Thymus (tissue), 11 donors: ENCODE results near the gene RAB8B. TPM values are rescaled to one million over a fixed set of nuclear protein-coding genes. Genes with fewer than 3 reads are reported as not detected.

ENCODE experiments used
- DNase-seq, 9 donors: peaks; one replicate each; pipeline ENCODE4 v3.0.0-alpha.2; 2013; ENCODE audit warnings: low spot score in 9 of 9, low read depth in 6 of 9, missing footprints in 1 of 9
- H3K27ac ChIP-seq, 2 donors: one replicate each; pipeline ENCODE4 v1.5.1; 2013; ENCODE audit warnings: control low read depth in 1 of 2, low read depth in 1 of 2, low read length in 1 of 2, mild to moderate bottlenecking in 1 of 2, moderate library complexity in 1 of 2
- H3K27me3 ChIP-seq, 2 donors: one replicate each; pipeline ENCODE4 v1.5.1; 2013; ENCODE audit warnings: low read length in 1 of 2; ENCODE audit not compliant: control insufficient read depth in 2 of 2, insufficient read depth in 1 of 2
- H3K36me3 ChIP-seq, 2 donors: one replicate each; pipeline ENCODE4 v1.5.1; 2013; ENCODE audit warnings: low read length in 1 of 2, mild to moderate bottlenecking in 1 of 2, moderate library complexity in 1 of 2; ENCODE audit not compliant: control insufficient read depth in 2 of 2, insufficient read depth in 2 of 2
- H3K4me1 ChIP-seq, 2 donors: one replicate each; pipeline ENCODE4 v1.5.1; 2013; ENCODE audit warnings: low read length in 2 of 2; ENCODE audit not compliant: control insufficient read depth in 2 of 2, insufficient read depth in 2 of 2
- H3K4me3 ChIP-seq, 2 donors: one replicate each; pipeline ENCODE4 v1.5.1; 2013; ENCODE audit warnings: low read length in 2 of 2, control low read depth in 1 of 2, mild to moderate bottlenecking in 1 of 2
- H3K9me3 ChIP-seq, 2 donors: one replicate each; pipeline ENCODE4 v1.5.1; 2013; ENCODE audit warnings: low read length in 1 of 2, mild to moderate bottlenecking in 1 of 2; ENCODE audit not compliant: control insufficient read depth in 2 of 2, insufficient read depth in 1 of 2
- WGBS: extraction: QIAGEN DNeasy Blood & Tissue Kit; methylation state at CpG from one replicate; pipeline ENCODE4 v1.1.7; 2013; 5-methylcytosine and 5-hydroxymethylcytosine counted together
- polyA plus RNA-seq: library from polyadenylated mRNA; stranded (reverse); fragments of 200-250 nt; gene quantifications from one replicate; pipeline ENCODE4 v1.2.3, GENCODE V29; 2013
- total RNA-seq: library from RNA; stranded (reverse); fragments of 120-200 nt; gene quantifications from one replicate; pipeline ENCODE4 v1.2.4, GENCODE V29; 2013
- donor health status: healthy.

RAB8B gene
- total and polyA plus RNA-seq, 2 donors = 28.5 to 63.9 TPM

DNA sequence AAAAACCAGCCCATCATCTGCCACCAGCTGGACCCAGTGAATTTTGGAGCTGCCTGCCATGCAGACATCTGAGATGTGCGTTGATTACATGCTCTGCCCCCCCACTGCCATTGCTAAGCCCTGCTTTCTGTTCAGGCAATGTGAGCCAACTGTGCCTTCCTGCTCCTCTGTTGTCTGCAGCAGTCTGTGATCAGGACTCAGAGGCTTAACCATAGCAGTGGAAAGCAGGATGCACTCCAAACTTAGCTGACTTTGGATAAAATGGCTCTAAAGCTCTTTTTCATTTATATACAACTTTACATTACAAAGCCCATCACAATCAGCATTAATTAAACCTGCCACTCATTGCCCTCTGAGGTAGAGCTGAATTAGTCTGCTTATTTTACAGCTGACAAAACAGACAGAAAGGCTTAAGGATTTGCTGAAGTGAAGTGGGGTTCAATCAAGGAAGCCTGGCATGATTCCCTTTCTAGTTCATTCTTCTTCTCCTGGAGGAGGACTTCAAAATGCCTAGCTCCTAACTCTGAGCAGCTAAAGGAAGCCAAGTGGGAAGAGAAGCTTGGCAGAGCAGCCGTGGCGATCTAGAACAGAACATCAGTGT lies 16.5 kb upstream of the RAB8B start:
- Histone ChIP-seq H3K9me3 (no peaks in the 10 kb centered on the region), H3K27ac (no peak overlapping the region), H3K36me3 (no peaks in the 10 kb centered on the region), H3K4me3 (no peak overlapping the region), H3K27me3 (no peaks in the 10 kb centered on the region), H3K4me1 (no peaks in the 10 kb centered on the region)
- no peak for DNase-seq
- 96% methylated on average over 3 of the region's 3 CpGs for WGBS

DNA sequence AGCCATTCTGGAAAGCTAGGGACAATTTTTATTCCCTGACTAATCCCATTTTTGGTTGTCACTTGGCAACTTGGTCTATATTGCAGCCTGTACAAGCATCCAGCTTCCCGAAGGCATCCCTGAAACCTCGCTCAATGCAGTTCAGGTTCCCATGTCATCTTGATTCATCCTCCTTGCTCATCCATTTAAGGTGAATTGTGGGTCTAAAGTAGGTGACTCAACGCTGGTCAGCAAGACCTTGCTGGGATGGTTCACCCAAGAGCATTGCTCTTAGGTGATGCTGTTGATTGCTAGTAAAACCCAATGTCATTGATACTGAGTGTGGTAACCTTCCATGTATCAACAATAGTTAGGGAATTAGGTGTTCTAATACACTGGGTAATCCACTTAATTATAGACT lies 13.1 kb upstream of the RAB8B start:
- no peak for DNase-seq
- H3K27ac ChIP-seq = no peak overlapping the region
- H3K27me3 ChIP-seq = no peaks in the 10 kb centered on the region
- no peak overlapping the region for H3K4me3 ChIP-seq
- H3K4me1 ChIP-seq = no peaks in the 10 kb centered on the region
- over 99% methylated on average over 3 of the region's 3 CpGs for WGBS
- no peaks in the 10 kb centered on the region for H3K36me3 ChIP-seq
- H3K9me3 ChIP-seq = no peaks in the 10 kb centered on the region

DNA sequence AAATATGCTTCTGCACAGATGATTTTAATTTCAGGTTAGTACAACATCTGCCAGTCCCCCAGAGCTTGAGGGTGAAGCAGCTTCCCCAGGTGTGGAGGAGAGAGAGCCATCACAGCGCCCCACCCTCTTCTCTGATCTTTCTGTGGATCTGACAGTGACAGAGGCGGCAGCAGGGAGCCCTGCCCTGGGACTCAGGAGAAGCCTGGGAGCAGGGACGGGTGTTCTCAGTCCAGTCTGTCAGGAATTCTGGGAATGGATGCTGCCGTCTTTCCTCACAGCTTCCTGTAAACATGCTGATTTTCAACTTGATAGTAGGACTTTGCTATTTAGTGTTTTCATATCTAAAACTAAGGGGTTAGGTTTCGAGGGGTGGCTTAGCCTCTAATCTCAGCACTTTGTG lies 11.4 kb upstream of the RAB8B start:
- WGBS = 87% methylated on average over 5 of the region's 5 CpGs
- H3K27ac ChIP-seq = no peak overlapping the region
- H3K4me3 ChIP-seq = no peak overlapping the region
- no peaks in the 10 kb centered on the region for H3K4me1 ChIP-seq
- no peaks in the 10 kb centered on the region for H3K27me3 ChIP-seq
- DNase-seq = no peak
- H3K36me3 ChIP-seq = no peaks in the 10 kb centered on the region
- H3K9me3 ChIP-seq = no peaks in the 10 kb centered on the region

DNA sequence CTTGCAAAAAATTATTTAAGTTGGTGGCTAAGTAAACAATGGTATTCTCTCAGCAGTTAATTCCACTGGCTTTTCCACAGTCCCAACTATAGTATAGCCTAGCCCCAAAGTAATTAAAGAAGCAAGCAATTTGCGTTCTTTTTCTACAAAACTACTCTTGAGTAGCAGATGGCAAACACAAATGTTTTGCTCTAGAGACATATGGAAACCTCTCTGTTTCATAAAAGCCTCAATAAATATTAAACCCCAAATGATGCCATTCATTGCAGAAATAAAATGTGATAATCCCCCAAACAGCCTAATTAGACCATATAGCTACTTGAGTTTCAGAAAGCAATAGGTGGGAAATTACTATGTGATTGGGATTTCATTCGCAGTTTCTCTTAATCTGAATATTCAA lies 8.7 kb upstream of the RAB8B start:
- no peak overlapping the region for H3K27ac ChIP-seq
- no peaks in the 10 kb centered on the region for H3K36me3 ChIP-seq
- H3K27me3 ChIP-seq = no peaks in the 10 kb centered on the region
- no peak for DNase-seq
- H3K4me3 ChIP-seq = no peak overlapping the region
- 98% methylated on average over 2 of the region's 2 CpGs for WGBS
- no peaks in the 10 kb centered on the region for H3K9me3 ChIP-seq
- no peaks in the 10 kb centered on the region for H3K4me1 ChIP-seq

DNA sequence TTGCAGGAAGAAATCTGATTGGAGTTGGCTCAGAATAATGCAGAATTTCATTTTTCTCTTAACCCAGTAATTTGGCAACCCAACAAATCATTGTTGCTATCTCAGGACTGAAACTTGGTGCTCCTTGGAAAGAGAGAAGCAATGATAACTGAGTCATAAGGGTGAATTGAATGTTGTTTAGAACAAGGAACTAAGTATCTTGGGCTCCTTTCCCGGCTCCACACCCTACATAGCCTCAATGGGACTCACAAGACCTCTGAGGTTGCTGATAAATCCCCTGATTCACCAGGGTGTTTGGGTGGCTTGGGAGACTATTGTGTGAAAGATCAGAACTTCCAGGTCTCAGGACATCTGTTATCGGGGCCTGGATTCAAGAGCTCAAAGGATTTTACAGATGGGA lies 7.8 kb upstream of the RAB8B start:
- Histone ChIP-seq H3K4me3 (no peak overlapping the region), H3K27ac (no peak overlapping the region), H3K4me1 (no peaks in the 10 kb centered on the region), H3K36me3 (no peaks in the 10 kb centered on the region), H3K9me3 (no peaks in the 10 kb centered on the region), H3K27me3 (no peaks in the 10 kb centered on the region)
- no peak for DNase-seq
- WGBS = 95% methylated on average over 2 of the region's 2 CpGs

DNA sequence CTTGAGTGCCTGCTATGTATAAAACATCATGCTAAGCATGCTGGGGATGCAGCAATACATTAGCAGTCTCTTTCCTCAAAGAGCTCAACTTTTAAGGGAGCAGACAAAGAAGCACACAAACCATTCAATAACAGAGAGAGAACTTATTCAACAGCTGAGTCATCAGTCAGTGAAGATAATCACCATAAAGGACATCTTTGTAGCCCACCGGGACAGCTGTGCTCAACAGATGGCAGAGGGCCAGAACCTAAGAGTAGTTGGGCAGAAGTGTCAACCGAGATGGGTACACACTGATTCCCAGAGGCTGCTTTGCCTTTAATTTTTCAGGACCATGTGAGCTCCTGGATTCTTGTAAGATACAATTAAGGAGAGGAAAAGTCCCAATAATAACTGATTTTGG lies 4.2 kb upstream of the RAB8B start:
- Histone ChIP-seq H3K27ac (no peak overlapping the region), H3K27me3 (no peaks in the 10 kb centered on the region), H3K9me3 (no peaks in the 10 kb centered on the region), H3K4me1 (peaks cover 2 to 7% of the 10 kb centered on the region in 2 donors), H3K4me3 (no peak overlapping the region), H3K36me3 (no peaks in the 10 kb centered on the region)
- whole genome bisulfite sequencing = 76% methylated on average over 2 of the region's 2 CpGs
- DNase-seq = no peak

DNA sequence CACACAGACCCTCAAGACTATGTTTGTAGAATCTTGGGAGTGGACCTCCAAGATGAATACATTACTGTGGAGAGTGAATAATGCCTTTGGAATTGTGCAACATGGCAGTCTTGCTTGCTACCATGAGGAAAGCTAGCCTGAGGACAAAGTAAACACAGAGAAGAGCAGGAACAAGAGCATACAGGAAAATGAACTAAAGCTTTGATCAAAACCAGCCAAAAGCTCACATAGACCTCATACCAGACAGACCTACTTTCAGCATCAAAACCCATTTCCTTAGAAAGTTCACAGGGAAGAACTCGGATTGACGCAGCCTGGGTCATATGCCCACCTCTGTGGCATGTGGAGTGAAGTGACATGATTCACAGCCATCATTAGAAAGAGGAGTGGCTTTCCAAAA lies 3.3 kb upstream of the RAB8B start:
- no peak overlapping the region for H3K27ac ChIP-seq
- H3K4me3 ChIP-seq = no peak overlapping the region
- H3K36me3 ChIP-seq = no peaks in the 10 kb centered on the region
- no peaks in the 10 kb centered on the region for H3K27me3 ChIP-seq
- DNase-seq = no peak
- H3K9me3 ChIP-seq = no peaks in the 10 kb centered on the region
- WGBS = 76% methylated on average over 2 of the region's 2 CpGs
- peaks cover 5 to 7% of the 10 kb centered on the region in 2 donors for H3K4me1 ChIP-seq

DNA sequence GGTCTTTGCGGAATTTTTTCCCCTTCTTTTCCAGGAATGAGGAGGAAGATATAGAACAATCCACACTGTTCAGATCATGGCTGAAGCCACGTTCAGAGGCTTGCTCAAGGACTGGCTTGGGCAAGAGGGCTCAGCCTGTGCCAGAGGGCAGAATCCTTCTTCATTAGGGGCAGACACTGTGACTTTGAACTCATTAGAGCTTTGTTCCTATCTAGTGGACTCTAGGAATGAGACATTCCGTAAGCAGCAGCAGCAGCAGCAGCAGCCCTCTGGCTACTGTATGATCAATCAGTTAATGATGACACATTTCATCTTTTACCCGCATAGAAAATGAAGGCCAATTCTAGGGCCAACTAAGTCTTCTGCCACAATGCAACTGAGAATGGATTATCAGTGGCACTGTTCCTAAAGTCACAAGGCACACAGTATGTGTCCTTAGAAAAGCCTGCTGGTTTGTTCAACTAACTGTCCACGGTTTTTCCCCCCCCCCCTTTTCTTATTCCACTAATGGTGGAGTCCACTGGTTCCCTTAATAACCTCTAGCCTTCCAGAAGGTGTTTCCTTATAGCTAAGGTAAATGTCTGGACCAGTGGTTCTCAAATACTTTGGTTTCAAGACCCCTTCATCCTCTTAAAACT lies 1.7 kb upstream of the RAB8B start:
- Histone ChIP-seq H3K27me3 (no peaks in the 10 kb centered on the region), H3K27ac (no peak overlapping the region), H3K4me3 (no peak overlapping the region), H3K4me1 (peaks cover 16 to 21% of the 10 kb centered on the region in 2 donors), H3K9me3 (no peaks in the 10 kb centered on the region), H3K36me3 (no peaks in the 10 kb centered on the region)
- no peak for DNase-seq
- 93% methylated on average over 5 of the region's 5 CpGs for WGBS

DNA sequence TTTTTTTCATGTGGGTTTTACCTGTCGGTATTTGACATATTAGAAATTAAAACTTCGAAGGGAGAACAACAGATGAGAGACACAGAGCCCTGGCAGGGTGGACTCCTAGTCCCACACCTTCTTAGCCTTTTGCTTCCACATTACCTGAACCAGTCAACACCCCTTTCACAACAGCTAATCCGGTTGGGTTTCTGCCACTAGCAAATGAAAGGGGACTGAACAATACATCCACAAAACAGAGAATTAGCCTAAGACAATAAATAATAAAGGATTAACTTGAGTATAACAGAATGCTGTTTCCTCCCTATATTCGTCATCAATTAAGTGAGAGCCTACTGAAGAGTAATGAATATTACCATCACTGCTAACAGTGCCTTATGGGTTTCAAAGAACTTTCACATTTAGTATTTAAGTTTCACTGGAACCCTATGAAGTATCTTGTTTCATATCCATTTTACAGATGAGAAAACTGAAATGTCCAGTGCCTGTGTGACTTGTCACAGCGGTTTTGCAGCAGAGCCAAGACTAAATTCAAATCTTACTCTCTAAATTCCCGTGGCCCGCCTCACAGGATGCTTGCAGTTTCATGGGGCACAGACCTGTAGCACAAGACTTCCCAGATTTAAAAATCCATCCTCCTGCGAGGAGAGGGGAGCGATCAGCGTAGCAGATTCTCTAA lies 1.0 kb upstream of the RAB8B start:
- no peaks in the 10 kb centered on the region for H3K9me3 ChIP-seq
- H3K27me3 ChIP-seq = no peaks in the 10 kb centered on the region
- WGBS = 47% methylated on average over 10 of the region's 10 CpGs
- no peak for DNase-seq
- H3K36me3 ChIP-seq = no peaks in the 10 kb centered on the region
- H3K4me1 ChIP-seq = peaks cover 21 to 28% of the 10 kb centered on the region in 2 donors
- no peak overlapping the region for H3K27ac ChIP-seq
- H3K4me3 ChIP-seq = peak overlapping the region; percentile 81 to 87
